Keratinocyte (primary cell): Measurements from ENCODE around the gene MAP3K14.

Source experiments
- EZH2 ChIP-seq: IDR thresholded peaks from one replicate; pipeline ENCODE4 v1.6.1; 2012; ENCODE audit warnings: inconsistent platforms, mild to moderate bottlenecking, low read length, moderate library complexity
- TF ChIP-seq, protein P1 (sequence below), 3 experiments: IDR thresholded peaks in 1 of 3; conservative IDR thresholded peaks in 1 of 3; optimal IDR thresholded peaks in 1 of 3; 2 replicates in 2 of 3; 3 replicates in 1 of 3; pipeline versions ENCODE3 to v1.5.1; 2011; ENCODE audit warnings: low read length in 3 of 3, mild to moderate bottlenecking in 3 of 3, moderate library complexity in 2 of 3, control low read depth in 1 of 3, inconsistent platforms in 1 of 3; ENCODE audit not compliant: insufficient read depth in 2 of 3; ENCODE audit errors: extremely low read depth in 1 of 3

DNA sequence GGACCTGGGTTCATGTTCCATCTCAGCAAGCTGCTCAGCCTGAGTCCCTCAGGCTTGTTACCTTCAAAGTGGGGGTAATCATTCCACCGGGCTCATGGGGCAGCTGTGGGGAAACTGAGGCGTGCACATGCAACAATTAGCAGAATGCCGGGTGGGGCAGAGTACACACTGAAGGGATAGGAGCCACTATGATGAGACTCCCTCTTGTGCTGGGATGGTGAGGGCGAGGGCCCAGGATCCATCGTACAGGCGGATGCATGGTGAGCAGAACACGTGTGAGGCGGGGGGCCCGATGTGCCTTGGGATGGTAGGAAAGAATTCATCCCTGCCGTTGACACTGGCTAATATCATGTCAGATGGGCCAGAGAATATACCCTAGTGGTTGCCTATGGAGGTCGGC lies 25.5 kb upstream of the MAP3K14 start:
- TF ChIP-seq, protein P1, sequence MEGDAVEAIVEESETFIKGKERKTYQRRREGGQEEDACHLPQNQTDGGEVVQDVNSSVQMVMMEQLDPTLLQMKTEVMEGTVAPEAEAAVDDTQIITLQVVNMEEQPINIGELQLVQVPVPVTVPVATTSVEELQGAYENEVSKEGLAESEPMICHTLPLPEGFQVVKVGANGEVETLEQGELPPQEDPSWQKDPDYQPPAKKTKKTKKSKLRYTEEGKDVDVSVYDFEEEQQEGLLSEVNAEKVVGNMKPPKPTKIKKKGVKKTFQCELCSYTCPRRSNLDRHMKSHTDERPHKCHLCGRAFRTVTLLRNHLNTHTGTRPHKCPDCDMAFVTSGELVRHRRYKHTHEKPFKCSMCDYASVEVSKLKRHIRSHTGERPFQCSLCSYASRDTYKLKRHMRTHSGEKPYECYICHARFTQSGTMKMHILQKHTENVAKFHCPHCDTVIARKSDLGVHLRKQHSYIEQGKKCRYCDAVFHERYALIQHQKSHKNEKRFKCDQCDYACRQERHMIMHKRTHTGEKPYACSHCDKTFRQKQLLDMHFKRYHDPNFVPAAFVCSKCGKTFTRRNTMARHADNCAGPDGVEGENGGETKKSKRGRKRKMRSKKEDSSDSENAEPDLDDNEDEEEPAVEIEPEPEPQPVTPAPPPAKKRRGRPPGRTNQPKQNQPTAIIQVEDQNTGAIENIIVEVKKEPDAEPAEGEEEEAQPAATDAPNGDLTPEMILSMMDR (optimal IDR thresholded peaks at IDR 0.05 in 1 of 3, IDR thresholded peaks at IDR 0.05 in 1 of 3, conservative IDR thresholded peaks at IDR 0.05 in 1 of 3; ENCODE audit: extremely low read depth in 1 of 3, insufficient read depth in 2 of 3, low read length in 3 of 3), result no peak
- TF ChIP-seq EZH2, result no peak
